Activated CD8-positive, alpha-beta T cell treated with anti-CD3 and anti-CD28 coated beads for 36 hours (primary cell): Measurements from ENCODE around the gene TSHR. TPM values are rescaled to one million over a fixed set of nuclear protein-coding genes. Genes with fewer than 3 reads are reported as not detected.

Source experiments
- ATAC-seq: fragments of 200-7000 bp; cut with Tn5 transposase; one replicate; pipeline ENCODE4 v1.10.0; 2021; ENCODE audit warnings: mild to moderate bottlenecking, moderate library complexity
- CTCF ChIA-PET: fragments of 350-600 bp; sonication (Branson Sonifier 250); formaldehyde crosslinking; loops from one replicate; lab custom pipeline; 2021; ENCODE audit warnings: antibody characterized with exemption; lab: Charles Lee
- POLR2A ChIA-PET: fragments of 350-600 bp; sonication (Branson Sonifier 250); formaldehyde crosslinking; loops from one replicate; lab custom pipeline; 2021; ENCODE audit warnings: antibody characterized with exemption; lab: Charles Lee
- DNase-seq: peaks from one replicate; pipeline ENCODE4 v3.0.0-alpha.2; 2020
- H3K27ac Mint-ChIP-seq: one replicate; pipeline ENCODE4 v1.8.0; 2021; ENCODE audit warnings: mild to moderate bottlenecking, mixed read lengths
- H3K27me3 Mint-ChIP-seq: one replicate; pipeline ENCODE4 v1.8.0; 2021; ENCODE audit warnings: mixed read lengths
- H3K36me3 Mint-ChIP-seq: one replicate; pipeline ENCODE4 v1.8.0; 2021; ENCODE audit warnings: low read depth, mixed read lengths
- H3K4me1 Mint-ChIP-seq: one replicate; pipeline ENCODE4 v1.8.0; 2021; ENCODE audit warnings: low read depth, mixed read lengths
- H3K4me3 Mint-ChIP-seq: one replicate; pipeline ENCODE4 v1.8.0; 2021; ENCODE audit warnings: mild to moderate bottlenecking, moderate library complexity, mixed read lengths
- H3K9me3 Mint-ChIP-seq: one replicate; pipeline ENCODE4 v1.8.0; 2021; ENCODE audit warnings: mixed read lengths
- intact Hi-C: fragments of 100-400 bp; cut with micrococcal nuclease; formaldehyde crosslinking; loops from one replicate; pipeline ENCODE4 v1.10.0; 2022
- total RNA-seq, 2 experiments: library from RNA; stranded (reverse); gene quantifications; one replicate each; pipeline ENCODE4 v1.2.3, GENCODE V29; 2021
- TF ChIP-seq, protein P1 (sequence below): fragments of 200-600 bp; IDR thresholded peaks from one replicate; pipeline ENCODE4 v1.8.0; 2022; ENCODE audit warnings: antibody characterized with exemption, mild to moderate bottlenecking

Gene TSHR
- total RNA-seq, 2 experiments from 2014 or later: 0.31 TPM; not detected in 1

DNA sequence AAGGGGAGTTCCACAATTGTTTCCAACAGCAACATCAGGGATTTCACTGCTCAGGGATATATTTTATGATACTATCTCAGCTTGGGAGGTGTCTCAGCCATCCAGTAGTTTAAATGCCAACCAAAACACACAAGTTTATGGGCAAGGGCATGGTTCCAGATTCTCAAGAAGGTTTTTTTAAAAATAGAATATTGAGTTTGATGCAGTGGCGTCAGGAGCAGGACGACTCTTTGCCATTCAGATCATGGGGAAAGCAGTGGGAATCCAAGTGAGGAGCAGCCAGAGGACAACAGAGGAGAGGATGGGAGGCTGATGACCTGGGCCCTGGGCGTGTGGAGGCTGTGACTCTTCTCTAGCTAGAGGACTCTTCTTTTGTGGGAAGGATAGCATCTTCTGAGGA lies 25.7 kb downstream of the TSHR start:
- H3K27me3 Mint-ChIP-seq: peaks cover 9% of the 10 kb centered on the region
- no peak overlapping the region for H3K27ac Mint-ChIP-seq
- CTCF ChIA-PET: interaction anchor here (12.4 kb wide), 1 partner anchor 23 kb away, joined by 194 read pairs; the partner anchor contains the start of gene TSHR
- peaks cover 9% of the 10 kb centered on the region for H3K4me1 Mint-ChIP-seq
- POLR2A ChIA-PET: no interaction called here
- no peak overlapping the region for H3K4me3 Mint-ChIP-seq
- DNase-seq: no peak
- intact Hi-C loops: no loop called here
- TF ChIP-seq, protein P1, sequence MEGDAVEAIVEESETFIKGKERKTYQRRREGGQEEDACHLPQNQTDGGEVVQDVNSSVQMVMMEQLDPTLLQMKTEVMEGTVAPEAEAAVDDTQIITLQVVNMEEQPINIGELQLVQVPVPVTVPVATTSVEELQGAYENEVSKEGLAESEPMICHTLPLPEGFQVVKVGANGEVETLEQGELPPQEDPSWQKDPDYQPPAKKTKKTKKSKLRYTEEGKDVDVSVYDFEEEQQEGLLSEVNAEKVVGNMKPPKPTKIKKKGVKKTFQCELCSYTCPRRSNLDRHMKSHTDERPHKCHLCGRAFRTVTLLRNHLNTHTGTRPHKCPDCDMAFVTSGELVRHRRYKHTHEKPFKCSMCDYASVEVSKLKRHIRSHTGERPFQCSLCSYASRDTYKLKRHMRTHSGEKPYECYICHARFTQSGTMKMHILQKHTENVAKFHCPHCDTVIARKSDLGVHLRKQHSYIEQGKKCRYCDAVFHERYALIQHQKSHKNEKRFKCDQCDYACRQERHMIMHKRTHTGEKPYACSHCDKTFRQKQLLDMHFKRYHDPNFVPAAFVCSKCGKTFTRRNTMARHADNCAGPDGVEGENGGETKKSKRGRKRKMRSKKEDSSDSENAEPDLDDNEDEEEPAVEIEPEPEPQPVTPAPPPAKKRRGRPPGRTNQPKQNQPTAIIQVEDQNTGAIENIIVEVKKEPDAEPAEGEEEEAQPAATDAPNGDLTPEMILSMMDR: no peak
- H3K36me3 Mint-ChIP-seq: no peaks in the 10 kb centered on the region
- no peaks in the 10 kb centered on the region for H3K9me3 Mint-ChIP-seq
- no peak for ATAC-seq

DNA sequence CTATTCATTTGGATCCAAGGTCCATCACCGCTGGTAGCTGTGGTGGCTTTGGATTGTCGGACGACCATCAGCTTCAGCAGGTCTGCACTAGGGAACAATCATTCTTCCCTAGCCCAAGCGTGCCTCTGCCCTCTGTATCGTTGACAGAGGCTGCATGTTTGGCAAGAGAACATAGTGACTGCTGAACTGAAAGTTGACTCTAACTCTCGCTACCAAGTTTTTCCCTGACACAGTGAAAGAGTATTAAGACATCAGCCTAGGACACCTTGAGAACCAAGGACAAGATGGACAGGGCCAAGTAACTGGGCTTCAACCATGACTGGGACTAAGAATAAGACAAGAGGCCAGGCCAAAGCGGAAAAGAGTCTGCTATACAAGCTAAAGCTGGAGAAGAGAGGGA lies 26.3 kb downstream of the TSHR start:
- Mint-ChIP-seq H3K9me3 (no peaks in the 10 kb centered on the region), H3K36me3 (no peaks in the 10 kb centered on the region), H3K27ac (no peak overlapping the region), H3K4me1 (peaks cover 9% of the 10 kb centered on the region), H3K27me3 (peaks cover 9% of the 10 kb centered on the region), H3K4me3 (no peak overlapping the region)
- ATAC-seq (no peak), DNase-seq (no peak)
- ChIA-PET POLR2A (no interaction called here), CTCF (interaction anchor here (12.4 kb wide), 1 partner anchor 24 kb away, joined by 194 read pairs; the partner anchor contains the start of gene TSHR)
- intact Hi-C loops: no loop called here
- TF ChIP-seq, protein P1: no peak

DNA sequence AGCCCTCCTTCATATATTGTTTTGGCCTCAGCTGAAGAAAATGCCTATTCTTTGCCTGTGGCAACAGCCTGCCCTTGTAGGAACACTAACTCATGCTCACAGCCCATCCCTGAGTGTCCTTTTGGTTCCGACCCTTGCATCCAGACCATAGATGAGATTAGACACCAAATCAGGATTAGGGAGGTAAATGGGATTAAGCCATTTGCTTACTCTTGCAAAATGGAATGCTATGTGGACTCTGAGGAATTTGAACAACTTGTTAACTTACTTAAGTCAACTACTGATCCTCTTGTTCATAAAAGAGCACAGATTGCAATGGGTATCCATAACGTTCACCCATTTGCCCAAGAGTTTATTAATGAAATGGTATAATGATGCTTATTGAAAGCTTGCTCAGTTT lies 27.3 kb downstream of the TSHR start:
- Mint-ChIP-seq H3K36me3 (no peaks in the 10 kb centered on the region), H3K9me3 (no peaks in the 10 kb centered on the region), H3K4me1 (peaks cover 9% of the 10 kb centered on the region), H3K27ac (no peak overlapping the region), H3K27me3 (peaks cover 9% of the 10 kb centered on the region), H3K4me3 (no peak overlapping the region)
- CTCF ChIA-PET: interaction anchor here (12.4 kb wide), 1 partner anchor 25 kb away, joined by 194 read pairs; the partner anchor contains the start of gene TSHR
- intact Hi-C loops: no loop called here
- DNase-seq (no peak), ATAC-seq (no peak)
- POLR2A ChIA-PET: no interaction called here
- TF ChIP-seq, protein P1: no peak

DNA sequence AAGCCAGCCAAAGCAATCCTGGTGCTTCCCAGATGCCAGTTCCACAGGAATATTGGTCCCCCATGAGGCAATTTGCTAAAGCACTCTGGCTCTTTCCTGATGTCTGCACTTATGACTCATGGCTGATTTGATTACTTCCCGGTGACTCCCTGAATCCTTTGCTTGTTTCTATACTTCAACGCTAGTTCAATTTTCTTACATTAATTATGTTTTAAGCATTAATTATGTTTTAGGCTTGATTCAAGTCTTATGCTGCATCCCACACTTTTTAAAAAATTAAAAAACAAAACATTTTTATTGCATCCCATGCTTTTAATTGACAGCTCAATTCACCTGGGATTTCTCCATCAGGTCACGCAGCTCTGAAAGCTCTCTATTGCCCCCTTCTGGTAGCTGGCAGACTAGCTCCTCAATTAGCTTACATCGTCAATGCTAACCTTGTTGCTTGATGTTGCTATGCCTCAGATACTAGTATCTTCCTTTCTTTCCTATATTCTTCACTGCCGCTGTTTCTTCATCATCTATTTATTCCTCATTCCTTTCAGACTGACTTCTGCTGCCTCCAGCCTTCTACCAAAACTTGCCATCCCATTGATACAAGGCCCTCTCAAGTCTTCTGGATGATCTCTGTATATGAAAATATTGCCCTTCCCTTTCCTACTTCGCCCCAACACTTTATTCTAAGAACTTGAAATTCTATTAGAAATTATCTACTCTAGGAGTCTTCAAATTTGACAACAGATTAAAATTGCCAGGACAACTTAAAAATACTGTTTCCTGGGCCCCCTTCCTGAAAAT lies 32.0 kb downstream of the TSHR start:
- ChIA-PET POLR2A (interaction anchor here (1.5 kb wide), 1 partner anchor 15 kb away, joined by 4 read pairs; no protein-coding TSS in a partner anchor), CTCF (interaction anchor here (0.9 to 12.4 kb wide), 32 partner anchors 8 to 286 kb away, joined by 3 to 194 read pairs (median 4); partner anchors contain the start of genes CEP128 and TSHR)
- Mint-ChIP-seq H3K27ac (no peak overlapping the region), H3K4me3 (no peak overlapping the region), H3K9me3 (no peaks in the 10 kb centered on the region), H3K36me3 (no peaks in the 10 kb centered on the region), H3K27me3 (peaks cover 9% of the 10 kb centered on the region), H3K4me1 (no peaks in the 10 kb centered on the region)
- intact Hi-C loops: loop anchor here (1.0 kb wide), 1 partner anchor 33 kb away; no protein-coding TSS in a partner anchor
- TF ChIP-seq, protein P1: peak; percentile 96
- ATAC-seq (peak; percentile 45), DNase-seq (peak; percentile 76)

DNA sequence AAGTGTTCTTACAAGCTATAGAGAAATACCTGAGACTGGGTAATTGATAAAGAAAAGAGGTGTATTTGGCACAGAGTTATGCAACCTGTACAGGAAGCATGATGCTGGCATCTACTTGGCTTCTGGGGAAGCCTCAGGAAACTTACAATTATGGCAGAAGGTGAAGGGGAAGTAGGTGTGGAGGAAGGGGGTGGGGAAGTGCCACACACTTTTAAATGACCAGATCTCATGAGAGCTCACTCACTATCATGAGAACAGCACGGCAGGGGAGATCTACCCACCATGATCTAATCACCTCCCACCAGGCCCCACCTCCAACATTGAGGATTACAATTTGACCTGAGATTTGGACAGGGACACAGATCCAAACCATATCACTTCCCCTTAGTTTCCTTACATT lies 32.8 kb downstream of the TSHR start:
- Mint-ChIP-seq H3K4me1 (no peaks in the 10 kb centered on the region), H3K9me3 (no peaks in the 10 kb centered on the region), H3K4me3 (no peak overlapping the region), H3K27me3 (peaks cover 9% of the 10 kb centered on the region), H3K36me3 (no peaks in the 10 kb centered on the region), H3K27ac (no peak overlapping the region)
- CTCF ChIA-PET: interaction anchor here (1.1 to 12.4 kb wide), 14 partner anchors 10 to 286 kb away, joined by 3 to 194 read pairs (median 8); partner anchors contain the start of genes CEP128 and TSHR
- DNase-seq (peak; percentile 3), ATAC-seq (peak; percentile 13)
- TF ChIP-seq, protein P1: no peak
- intact Hi-C loops: no loop called here
- POLR2A ChIA-PET: interaction anchor here (0.7 kb wide), 1 partner anchor 37 kb away, joined by 3 read pairs; no protein-coding TSS in a partner anchor
